ENCODE data around the gene EMC9. TPM values are rescaled to one million over a fixed set of nuclear protein-coding genes. Genes with fewer than 3 reads are reported as not detected.

The EMC9 gene
- polyA plus RNA-seq, 2 of the 4 experiments (the other 2 are of a cell fraction): 21.5 to 48.5 TPM

- DNase-seq (ENCODE audit: low read depth in 1 of 2, low spot score in 1 of 2) (no peak), FAIRE-seq (no peak), ATAC-seq (no peak)
- H3K9me3 ChIP-seq: no peaks in the 10 kb centered on the region
- no peak overlapping the region for H3K4me3 ChIP-seq
- no peak overlapping the region for H3K4me2 ChIP-seq
- ChIA-PET POLR2A (interaction anchor here (1.5 to 2.1 kb wide), 2 partner anchors 9 to 62 kb away, joined by 3 to 6 read pairs; partner anchors contain the start of genes CHMP4A and IRF9), CTCF (interaction anchor here (0.9 to 12.6 kb wide), 5 partner anchors 10 to 145 kb away, joined by 3 to 168 read pairs (median 3); partner anchors contain the start of genes EMC9 and IRF9)
- H3K4me1 ChIP-seq: peaks cover 6% of the 10 kb centered on the region; the same call in 2 of the 3 replicates
- no peak for TF ChIP-seq KDM1A (IDR thresholded peaks at IDR 0.05; ENCODE audit: low read depth)
- no peak for TF ChIP-seq HOXA7 (CRISPR knock-in tag; IDR thresholded peaks at IDR 0.05)
- TF ChIP-seq FOSL2 (IDR thresholded peaks at IDR 0.05): no peak
- no peak for TF ChIP-seq FOSL2 (CRISPR knock-in tag; IDR thresholded peaks at IDR 0.05)
- no peak for TF ChIP-seq RFX5 (IDR thresholded peaks at IDR 0.05)
- no peak for TF ChIP-seq MAX (IDR thresholded peaks at IDR 0.05)
- no peak for TF ChIP-seq CBX8 (IDR thresholded peaks at IDR 0.05)
- no peak for TF ChIP-seq HES2 (IDR thresholded peaks at IDR 0.05)
- TF ChIP-seq CHD4 (IDR thresholded peaks at IDR 0.05; ENCODE audit: borderline replicate concordance): no peak
- no peak for TF ChIP-seq BCL3 (IDR thresholded peaks at IDR 0.05)
- H3K27ac ChIP-seq: no peak overlapping the region
- 91% methylated on average over 12 of the region's 16 CpGs for WGBS (ENCODE audit: missing lambda C conversion rate)
Observed at GRCh38 chr14:24151404-24152080, 10.2 kb upstream of the EMC9 start.

- Histone ChIP-seq H3K4me3 (no peak overlapping the region), H3K4me1 (peaks cover 6% of the 10 kb centered on the region; the same call in 2 of the 3 replicates), H3K4me2 (no peak overlapping the region), H3K27ac (no peak overlapping the region), H3K9me3 (no peaks in the 10 kb centered on the region)
- no peak for FAIRE-seq
- no peak for DNase-seq (ENCODE audit: low read depth in 1 of 2, low spot score in 1 of 2)
- no peak for ATAC-seq
- CTCF ChIA-PET: interaction anchor here (0.9 to 12.6 kb wide), 4 partner anchors 10 to 56 kb away, joined by 3 to 168 read pairs (median 6); partner anchors contain the start of genes EMC9 and IRF9
- TF ChIP-seq BHLHE40 (IDR thresholded peaks at IDR 0.05; ENCODE audit: low read depth, low read length): no peak
- no peak for TF ChIP-seq ZNF302 (CRISPR knock-in tag; IDR thresholded peaks at IDR 0.05)
- no peak for TF ChIP-seq SREBF2 (IDR thresholded peaks at IDR 0.05)
- TF ChIP-seq FOXS1 (CRISPR knock-in tag; IDR thresholded peaks at IDR 0.05): no peak
- TF ChIP-seq HOXB5 (CRISPR knock-in tag; IDR thresholded peaks at IDR 0.05): no peak
- WGBS (ENCODE audit: missing lambda C conversion rate): 93% methylated on average over 9 of the region's 9 CpGs
- POLR2A ChIA-PET: interaction anchor here (1.5 to 2.1 kb wide), 2 partner anchors 10 to 63 kb away, joined by 3 to 6 read pairs; partner anchors contain the start of genes CHMP4A and IRF9
Observed at GRCh38 chr14:24150993-24151392, 9.6 kb upstream of the EMC9 start.

GRCh38 chr14:24150567-24150966, 9.2 kb upstream of the EMC9 start:
- DNase-seq (ENCODE audit: low read depth in 1 of 2, low spot score in 1 of 2): no peak
- FAIRE-seq: no peak
- ATAC-seq: no peak
- ChIA-PET CTCF (interaction anchor here (0.9 to 12.6 kb wide), 3 partner anchors 9 to 56 kb away, joined by 3 to 168 read pairs (median 10); partner anchors contain the start of genes EMC9 and IRF9), POLR2A (interaction anchor here (1.5 to 2.1 kb wide), 2 partner anchors 10 to 63 kb away, joined by 3 to 6 read pairs; partner anchors contain the start of genes CHMP4A and IRF9)
- WGBS (ENCODE audit: missing lambda C conversion rate): 90% methylated on average over 8 of the region's 9 CpGs
- H3K27ac ChIP-seq: no peak overlapping the region
- H3K4me1 ChIP-seq: peaks cover 9% of the 10 kb centered on the region
- H3K4me3 ChIP-seq: no peak overlapping the region
- H3K4me2 ChIP-seq: no peak overlapping the region
- no peaks in the 10 kb centered on the region for H3K9me3 ChIP-seq
- TF ChIP-seq JUN (IDR thresholded peaks at IDR 0.05): no peak
- TF ChIP-seq CTCF (IDR thresholded peaks at IDR 0.05): no peak
- TF ChIP-seq KDM5A (IDR thresholded peaks at IDR 0.05): no peak
- TF ChIP-seq HDAC2 (IDR thresholded peaks at IDR 0.05): no peak
- no peak for TF ChIP-seq HOXB13 (CRISPR knock-in tag; IDR thresholded peaks at IDR 0.05; ENCODE audit: low read depth)
- no peak for TF ChIP-seq BHLHE40 (IDR thresholded peaks at IDR 0.05; ENCODE audit: low read depth, low read length)
- TF ChIP-seq USF2 (IDR thresholded peaks at IDR 0.05): no peak
- TF ChIP-seq SMC3 (IDR thresholded peaks at IDR 0.05): no peak
- no peak for TF ChIP-seq ZC3H11A (IDR thresholded peaks at IDR 0.05)
- TF ChIP-seq REST (IDR thresholded peaks at IDR 0.05): no peak
- TF ChIP-seq POLR2A (IDR thresholded peaks at IDR 0.05; ENCODE audit: low read length): no peak
- TF ChIP-seq FOXS1 (CRISPR knock-in tag; IDR thresholded peaks at IDR 0.05): no peak
- no peak for TF ChIP-seq EP300 (IDR thresholded peaks at IDR 0.05)

Data from A549 (cell line).